ENCODE data around the gene STING1.

DNA sequence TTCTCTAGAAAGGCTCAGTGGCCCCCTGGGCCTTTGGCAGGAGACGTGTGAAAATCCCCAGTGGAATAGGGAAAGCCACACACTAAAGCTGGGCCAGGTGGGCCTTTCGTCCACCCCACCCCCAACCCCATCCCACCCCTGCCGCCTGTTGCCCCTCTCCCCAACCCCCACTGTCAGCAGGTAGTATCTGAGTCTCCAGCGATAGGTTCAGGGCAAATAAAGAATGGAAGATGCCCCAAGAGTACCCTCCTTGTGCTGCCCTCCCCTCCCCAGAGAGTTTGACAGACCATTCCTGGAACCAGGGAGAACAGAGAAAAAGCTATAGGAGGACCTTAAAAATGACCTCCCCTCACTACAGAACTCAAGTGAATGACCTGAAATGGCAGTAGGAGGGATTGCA is 41.9 kb upstream of the STING1 start:
- TF ChIP-seq, protein P1, sequence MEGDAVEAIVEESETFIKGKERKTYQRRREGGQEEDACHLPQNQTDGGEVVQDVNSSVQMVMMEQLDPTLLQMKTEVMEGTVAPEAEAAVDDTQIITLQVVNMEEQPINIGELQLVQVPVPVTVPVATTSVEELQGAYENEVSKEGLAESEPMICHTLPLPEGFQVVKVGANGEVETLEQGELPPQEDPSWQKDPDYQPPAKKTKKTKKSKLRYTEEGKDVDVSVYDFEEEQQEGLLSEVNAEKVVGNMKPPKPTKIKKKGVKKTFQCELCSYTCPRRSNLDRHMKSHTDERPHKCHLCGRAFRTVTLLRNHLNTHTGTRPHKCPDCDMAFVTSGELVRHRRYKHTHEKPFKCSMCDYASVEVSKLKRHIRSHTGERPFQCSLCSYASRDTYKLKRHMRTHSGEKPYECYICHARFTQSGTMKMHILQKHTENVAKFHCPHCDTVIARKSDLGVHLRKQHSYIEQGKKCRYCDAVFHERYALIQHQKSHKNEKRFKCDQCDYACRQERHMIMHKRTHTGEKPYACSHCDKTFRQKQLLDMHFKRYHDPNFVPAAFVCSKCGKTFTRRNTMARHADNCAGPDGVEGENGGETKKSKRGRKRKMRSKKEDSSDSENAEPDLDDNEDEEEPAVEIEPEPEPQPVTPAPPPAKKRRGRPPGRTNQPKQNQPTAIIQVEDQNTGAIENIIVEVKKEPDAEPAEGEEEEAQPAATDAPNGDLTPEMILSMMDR (optimal IDR thresholded peaks at IDR 0.05 in 1 of 3, IDR thresholded peaks at IDR 0.05 in 1 of 3, conservative IDR thresholded peaks at IDR 0.05 in 1 of 3; ENCODE audit: extremely low read depth in 1 of 3, insufficient read depth in 2 of 3, low read length in 3 of 3), result no peak
- TF ChIP-seq EZH2 (IDR thresholded peaks at IDR 0.05; ENCODE audit: low read length), result no peak
